K562 (cell line): ENCODE results near the gene CACNA2D2.

Source experiments
- CTCF ChIP-seq, 3 experiments: IDR thresholded peaks in 2 of 3; conservative IDR thresholded peaks in 1 of 3; 2 replicates each; pipeline ENCODE4 v1.5.1; 2011 to 2012; ENCODE audit warnings: low read length in 3 of 3, mild to moderate bottlenecking in 3 of 3, control low read depth in 2 of 3, improper control_type of control experiment in 1 of 3, inconsistent platforms in 1 of 3, low read depth in 1 of 3, mixed read lengths in 1 of 3, moderate library complexity in 1 of 3; ENCODE audit not compliant: insufficient read depth in 2 of 3
- HNRNPK ChIP-seq: fragments of 200-400 bp; formaldehyde crosslinking; IDR thresholded peaks from one replicate; pipeline ENCODE4 v1.6.1; 2018; ENCODE audit warnings: mild to moderate bottlenecking, low read depth, low read length; ENCODE audit not compliant: poor library complexity, severe bottlenecking
- MBD2 ChIP-seq: sonication (generic); IDR thresholded peaks from 2 replicates; pipeline ENCODE4 v1.6.1; 2016; ENCODE audit warnings: low read depth, borderline replicate concordance
- MTA3 ChIP-seq: fragments of 450-650 bp; formaldehyde crosslinking; IDR thresholded peaks from 2 replicates; pipeline ENCODE4 v1.6.1; 2017; ENCODE audit warnings: mild to moderate bottlenecking, borderline replicate concordance
- PHF21A ChIP-seq: fragments of 450-650 bp; IDR thresholded peaks from 2 replicates; pipeline ENCODE4 v1.6.1; 2017; ENCODE audit warnings: low read depth, borderline replicate concordance
- POLR2A ChIP-seq: fragments of 450-650 bp; conservative IDR thresholded peaks from 2 replicates; pipeline ENCODE4 v1.6.1; 2016
- RERE ChIP-seq: sonication (generic); formaldehyde crosslinking; IDR thresholded peaks from 2 replicates; pipeline ENCODE4 v1.8.0; 2023; ENCODE audit warnings: missing genetic modification reagents, mild to moderate bottlenecking, borderline replicate concordance
- SPI1 ChIP-seq: IDR thresholded peaks from 2 replicates; pipeline ENCODE4 v1.6.1; 2011; ENCODE audit warnings: low read depth, low read length, control low read depth, borderline replicate concordance

GRCh38 chr3:50524746-50525145 lies 21.3 kb upstream of the CACNA2D2 start:
- TF ChIP-seq MTA3 (no peak), HNRNPK (no peak), MBD2 (no peak), POLR2A (no peak), PHF21A (no peak), SPI1 (no peak), RERE (CRISPR knock-in tag) (no peak), CTCF (IDR thresholded peaks at IDR 0.05 in 2 of 3, conservative IDR thresholded peaks at IDR 0.05 in 1 of 3; ENCODE audit: insufficient read depth in 2 of 3, low read depth in 1 of 3, low read length in 3 of 3) (no peak)
